HepG2 (cell line): ENCODE measurements around the gene NDUFB10. TPM values are rescaled to one million over a fixed set of nuclear protein-coding genes. Genes with fewer than 3 reads are reported as not detected.

Experiments used
- ARNT ChIP-seq: fragments of 450-650 bp; IDR thresholded peaks from 2 replicates; pipeline ENCODE4 v1.6.1; 2017
- BRD4 ChIP-seq: sonication (generic); formaldehyde crosslinking; IDR thresholded peaks from 2 replicates; pipeline ENCODE4 v1.4.0; 2020; ENCODE audit warnings: missing genetic modification reagents
- DMAP1 ChIP-seq: IDR thresholded peaks from 2 replicates; pipeline ENCODE4 v1.6.1; 2016
- HES4 ChIP-seq: sonication (generic); formaldehyde crosslinking; IDR thresholded peaks from 2 replicates; pipeline ENCODE4 v1.9.0; 2021; ENCODE audit warnings: mild to moderate bottlenecking, missing genetic modification reagents, borderline replicate concordance
- KLF6 ChIP-seq: IDR thresholded peaks from 2 replicates; pipeline ENCODE4 v1.8.0; 2016; ENCODE audit warnings: missing biosample characterization, missing genetic modification reagents
- MATR3 ChIP-seq: sonication (generic); formaldehyde crosslinking; IDR thresholded peaks from 2 replicates; pipeline ENCODE4 v1.4.0; 2020; ENCODE audit warnings: missing genetic modification reagents
- NR1H2 ChIP-seq: sonication (generic); formaldehyde crosslinking; IDR thresholded peaks from 2 replicates; pipeline ENCODE4 v1.8.1; 2022; ENCODE audit warnings: low read depth, missing genetic modification reagents, borderline replicate concordance
- NRL ChIP-seq: sonication (generic); formaldehyde crosslinking; IDR thresholded peaks from 2 replicates; pipeline ENCODE4 v1.5.0; 2020; ENCODE audit warnings: missing genetic modification reagents, mild to moderate bottlenecking, moderate library complexity, borderline replicate concordance
- SMAD1 ChIP-seq: sonication (generic); formaldehyde crosslinking; IDR thresholded peaks from 2 replicates; pipeline ENCODE4 v1.4.0; 2020; ENCODE audit warnings: missing genetic modification reagents, low read depth, mild to moderate bottlenecking, borderline replicate concordance
- TP53 ChIP-seq: sonication (generic); formaldehyde crosslinking; conservative IDR thresholded peaks from 2 replicates; pipeline ENCODE4 v1.4.0; 2020; ENCODE audit warnings: missing genetic modification reagents
- ZMYM2 ChIP-seq: sonication (generic); formaldehyde crosslinking; IDR thresholded peaks from 2 replicates; pipeline ENCODE4 v1.8.0; 2022; ENCODE audit warnings: mild to moderate bottlenecking, missing genetic modification reagents
- ZNF383 ChIP-seq: sonication (generic); formaldehyde crosslinking; IDR thresholded peaks from 2 replicates; pipeline ENCODE4 v1.4.0; 2020; ENCODE audit warnings: missing genetic modification reagents, mild to moderate bottlenecking, borderline replicate concordance
- ZNF549 ChIP-seq: sonication (generic); formaldehyde crosslinking; IDR thresholded peaks from 2 replicates; pipeline ENCODE4 v1.5.0; 2020; ENCODE audit warnings: missing genetic modification reagents
- ZNF558 ChIP-seq: sonication (generic); formaldehyde crosslinking; IDR thresholded peaks from 2 replicates; pipeline ENCODE4 v1.9.0; 2022; ENCODE audit warnings: mild to moderate bottlenecking, missing genetic modification reagents, borderline replicate concordance
- ZNF567 ChIP-seq: sonication (generic); formaldehyde crosslinking; IDR thresholded peaks from 2 replicates; pipeline ENCODE4 v1.8.1; 2023; ENCODE audit warnings: mild to moderate bottlenecking, missing genetic modification reagents, borderline replicate concordance
- ZNF790 ChIP-seq: sonication (generic); formaldehyde crosslinking; IDR thresholded peaks from 2 replicates; pipeline ENCODE4 v1.8.0; 2022; ENCODE audit warnings: missing genetic modification reagents, mild to moderate bottlenecking, borderline replicate concordance
- polyA plus RNA-seq, 8 experiments: library from polyadenylated mRNA; depleted of rRNA in 3 of 8; stranded (reverse) in 7 of 8; unstranded in 1 of 8; fragments of >200 nt; fragmentation: Illumina TruSeq in 4 of 8; extraction: Trizol in 4 of 8; gene quantifications; 2 replicates each; pipeline versions ENCODE4 v1.2.1 to v1.2.3, GENCODE V29; 2011 to 2016; ENCODE audit warnings: low read depth in 4 of 8, missing spikeins in 1 of 8, mixed read lengths in 1 of 8; ENCODE audit not compliant: insufficient read depth in 1 of 8
- total RNA-seq, 5 experiments: library from RNA; depleted of rRNA; stranded (reverse); fragments of >200 nt; fragmentation: Illumina TruSeq; extraction: Trizol; gene quantifications; 2 replicates each; pipeline ENCODE4 v1.2.3, GENCODE V29; 2016; ENCODE audit warnings: low read depth in 1 of 5
- TF ChIP-seq, protein P1 (sequence below): sonication (generic); formaldehyde crosslinking; IDR thresholded peaks from 2 replicates; pipeline ENCODE4 v1.4.0; 2020; ENCODE audit warnings: missing genetic modification reagents
- TF ChIP-seq, protein P2 (sequence below): sonication (generic); formaldehyde crosslinking; conservative IDR thresholded peaks from 2 replicates; pipeline ENCODE4 v1.4.0; 2020; ENCODE audit warnings: missing genetic modification reagents
- TF ChIP-seq, protein P3 (sequence below): sonication (generic); formaldehyde crosslinking; IDR thresholded peaks from 2 replicates; pipeline ENCODE4 v1.5.1; 2020; ENCODE audit warnings: mild to moderate bottlenecking, missing genetic modification reagents
- TF ChIP-seq, protein P4 (sequence below): sonication (generic); formaldehyde crosslinking; IDR thresholded peaks from 2 replicates; pipeline ENCODE4 v1.4.0; 2020; ENCODE audit warnings: missing genetic modification reagents

Gene NDUFB10
- total and polyA plus RNA-seq, 2 of the 13 experiments (the other 11 are each of a cell fraction or from before 2014, with no cell fraction given) = 68.6 to 157 TPM

DNA sequence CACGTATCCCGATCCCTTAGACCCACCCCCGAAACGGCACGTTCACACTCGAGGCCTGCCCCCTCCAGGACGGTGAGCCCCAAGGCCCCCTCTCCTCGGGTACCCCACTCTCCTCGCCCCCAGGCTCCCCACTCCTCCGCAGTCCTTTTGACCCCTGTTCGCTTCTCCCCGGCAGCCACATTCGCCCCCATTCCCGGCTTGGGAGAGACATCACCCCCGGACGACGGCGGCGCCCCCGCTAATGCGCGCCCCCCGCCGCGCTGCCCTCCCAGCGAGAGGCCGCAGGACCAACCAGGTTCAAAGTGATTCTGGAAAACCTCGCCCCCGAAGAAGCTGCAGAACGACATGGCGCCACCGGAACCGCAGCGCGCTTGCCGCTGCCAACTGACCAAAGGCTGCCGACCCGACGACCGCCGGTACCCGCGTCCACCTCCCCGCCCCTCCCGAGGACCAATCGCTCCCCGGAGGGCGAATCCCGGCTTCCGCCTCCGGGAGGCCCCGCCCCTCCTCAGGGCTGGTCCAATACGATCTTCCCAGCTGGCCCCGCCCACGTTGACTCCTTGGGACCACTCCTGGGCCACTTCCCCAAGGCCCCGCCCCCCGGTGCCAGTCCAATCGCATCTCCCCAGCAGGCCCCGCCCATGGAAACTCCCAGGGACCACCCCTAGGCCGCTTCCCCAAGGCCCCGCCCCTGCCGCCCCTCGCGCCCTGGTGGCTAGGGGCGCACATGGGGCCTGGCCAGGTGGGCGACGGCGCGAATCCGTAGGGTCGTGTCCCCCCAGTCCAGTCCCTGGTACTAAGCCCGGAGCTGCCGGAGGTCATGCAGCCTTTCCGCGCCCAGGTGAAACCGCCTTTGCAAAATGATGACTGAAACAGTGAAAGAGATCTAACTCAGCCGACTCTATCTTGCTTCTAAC is 16.3 kb upstream of the NDUFB10 start, which contains the start of gene MSRB1 (continued):
- TF ChIP-seq ZNF558 (CRISPR knock-in tag) (0 out of 2 replicates have a peak, but pooled peaks have one; percentile 71), KLF6 (CRISPR knock-in tag) (peak; percentile 26; the same call in 1 of the 2 replicates), ZNF790 (peak; percentile 33; the same call in 1 of the 2 replicates), ZNF383 (no peak), NR1H2 (CRISPR knock-in tag) (no peak), TP53 (CRISPR knock-in tag) (no peak), ZNF567 (no peak), MATR3 (CRISPR knock-in tag) (no peak), SMAD1 (peak; percentile 45; the same call in 1 of the 2 replicates), ARNT (no peak), BRD4 (CRISPR knock-in tag) (no peak), ZMYM2 (CRISPR knock-in tag) (no peak), NRL (peak; percentile 36; the same call in 1 of the 2 replicates), DMAP1 (CRISPR knock-in tag) (peak; percentile 40; the same call in 1 of the 2 replicates), ZNF549 (CRISPR knock-in tag) (no peak), HES4 (no peak)
- TF ChIP-seq, protein P1, sequence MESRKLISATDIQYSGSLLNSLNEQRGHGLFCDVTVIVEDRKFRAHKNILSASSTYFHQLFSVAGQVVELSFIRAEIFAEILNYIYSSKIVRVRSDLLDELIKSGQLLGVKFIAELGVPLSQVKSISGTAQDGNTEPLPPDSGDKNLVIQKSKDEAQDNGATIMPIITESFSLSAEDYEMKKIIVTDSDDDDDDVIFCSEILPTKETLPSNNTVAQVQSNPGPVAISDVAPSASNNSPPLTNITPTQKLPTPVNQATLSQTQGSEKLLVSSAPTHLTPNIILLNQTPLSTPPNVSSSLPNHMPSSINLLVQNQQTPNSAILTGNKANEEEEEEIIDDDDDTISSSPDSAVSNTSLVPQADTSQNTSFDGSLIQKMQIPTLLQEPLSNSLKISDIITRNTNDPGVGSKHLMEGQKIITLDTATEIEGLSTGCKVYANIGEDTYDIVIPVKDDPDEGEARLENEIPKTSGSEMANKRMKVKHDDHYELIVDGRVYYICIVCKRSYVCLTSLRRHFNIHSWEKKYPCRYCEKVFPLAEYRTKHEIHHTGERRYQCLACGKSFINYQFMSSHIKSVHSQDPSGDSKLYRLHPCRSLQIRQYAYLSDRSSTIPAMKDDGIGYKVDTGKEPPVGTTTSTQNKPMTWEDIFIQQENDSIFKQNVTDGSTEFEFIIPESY = peak; percentile 40; the same call in 1 of the 2 replicates
- TF ChIP-seq, protein P2, sequence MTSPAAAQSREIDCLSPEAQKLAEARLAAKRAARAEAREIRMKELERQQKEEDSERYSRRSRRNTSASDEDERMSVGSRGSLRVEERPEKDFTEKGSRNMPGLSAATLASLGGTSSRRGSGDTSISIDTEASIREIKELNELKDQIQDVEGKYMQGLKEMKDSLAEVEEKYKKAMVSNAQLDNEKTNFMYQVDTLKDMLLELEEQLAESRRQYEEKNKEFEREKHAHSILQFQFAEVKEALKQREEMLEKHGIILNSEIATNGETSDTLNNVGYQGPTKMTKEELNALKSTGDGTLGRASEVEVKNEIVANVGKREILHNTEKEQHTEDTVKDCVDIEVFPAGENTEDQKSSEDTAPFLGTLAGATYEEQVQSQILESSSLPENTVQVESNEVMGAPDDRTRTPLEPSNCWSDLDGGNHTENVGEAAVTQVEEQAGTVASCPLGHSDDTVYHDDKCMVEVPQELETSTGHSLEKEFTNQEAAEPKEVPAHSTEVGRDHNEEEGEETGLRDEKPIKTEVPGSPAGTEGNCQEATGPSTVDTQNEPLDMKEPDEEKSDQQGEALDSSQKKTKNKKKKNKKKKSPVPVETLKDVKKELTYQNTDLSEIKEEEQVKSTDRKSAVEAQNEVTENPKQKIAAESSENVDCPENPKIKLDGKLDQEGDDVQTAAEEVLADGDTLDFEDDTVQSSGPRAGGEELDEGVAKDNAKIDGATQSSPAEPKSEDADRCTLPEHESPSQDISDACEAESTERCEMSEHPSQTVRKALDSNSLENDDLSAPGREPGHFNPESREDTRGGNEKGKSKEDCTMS (CRISPR knock-in tag) = no peak
- TF ChIP-seq, protein P3, sequence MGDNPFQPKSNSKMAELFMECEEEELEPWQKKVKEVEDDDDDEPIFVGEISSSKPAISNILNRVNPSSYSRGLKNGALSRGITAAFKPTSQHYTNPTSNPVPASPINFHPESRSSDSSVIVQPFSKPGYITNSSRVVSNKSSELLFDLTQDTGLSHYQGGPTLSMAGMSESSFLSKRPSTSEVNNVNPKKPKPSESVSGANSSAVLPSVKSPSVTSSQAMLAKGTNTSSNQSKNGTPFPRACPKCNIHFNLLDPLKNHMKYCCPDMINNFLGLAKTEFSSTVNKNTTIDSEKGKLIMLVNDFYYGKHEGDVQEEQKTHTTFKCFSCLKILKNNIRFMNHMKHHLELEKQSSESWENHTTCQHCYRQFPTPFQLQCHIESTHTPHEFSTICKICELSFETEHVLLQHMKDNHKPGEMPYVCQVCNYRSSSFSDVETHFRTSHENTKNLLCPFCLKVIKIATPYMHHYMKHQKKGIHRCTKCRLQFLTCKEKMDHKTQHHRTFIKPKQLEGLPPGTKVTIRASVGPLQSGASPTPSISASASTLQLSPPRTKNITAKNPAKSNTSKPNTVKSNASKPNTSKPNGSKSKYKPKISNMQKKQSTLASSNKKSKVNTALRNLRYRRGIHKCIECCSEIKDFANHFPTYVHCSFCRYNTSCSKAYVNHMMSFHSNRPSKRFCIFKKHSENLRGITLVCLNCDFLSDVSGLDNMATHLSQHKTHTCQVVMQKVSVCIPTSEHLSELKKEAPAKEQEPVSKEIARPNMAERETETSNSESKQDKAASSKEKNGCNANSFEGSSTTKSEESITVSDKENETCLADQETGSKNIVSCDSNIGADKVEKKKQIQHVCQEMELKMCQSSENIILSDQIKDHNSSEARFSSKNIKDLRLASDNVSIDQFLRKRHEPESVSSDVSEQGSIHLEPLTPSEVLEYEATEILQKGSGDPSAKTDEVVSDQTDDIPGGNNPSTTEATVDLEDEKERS (CRISPR knock-in tag) = peak; percentile 72; the same call in 1 of the 2 replicates
- TF ChIP-seq, protein P4, sequence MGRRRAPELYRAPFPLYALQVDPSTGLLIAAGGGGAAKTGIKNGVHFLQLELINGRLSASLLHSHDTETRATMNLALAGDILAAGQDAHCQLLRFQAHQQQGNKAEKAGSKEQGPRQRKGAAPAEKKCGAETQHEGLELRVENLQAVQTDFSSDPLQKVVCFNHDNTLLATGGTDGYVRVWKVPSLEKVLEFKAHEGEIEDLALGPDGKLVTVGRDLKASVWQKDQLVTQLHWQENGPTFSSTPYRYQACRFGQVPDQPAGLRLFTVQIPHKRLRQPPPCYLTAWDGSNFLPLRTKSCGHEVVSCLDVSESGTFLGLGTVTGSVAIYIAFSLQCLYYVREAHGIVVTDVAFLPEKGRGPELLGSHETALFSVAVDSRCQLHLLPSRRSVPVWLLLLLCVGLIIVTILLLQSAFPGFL (CRISPR knock-in tag) = no peak
